Tibial nerve (tissue), 4 donors: ENCODE data around the gene SECISBP2L. TPM values are rescaled to one million over a fixed set of nuclear protein-coding genes. Genes with fewer than 3 reads are reported as not detected.

Experiments
- DNase-seq, 2 donors: peaks; one replicate each; pipeline ENCODE4 v3.0.0-alpha.2; 2019; ENCODE audit warnings: low spot score in 2 of 2
- H3K27ac ChIP-seq, 4 donors: fragments of 200-600 bp; sonication (generic) in 3 of 4; one replicate each; pipeline ENCODE4 v1.5.1; 2017 to 2019; ENCODE audit warnings: mild to moderate bottlenecking in 1 of 4
- H3K27me3 ChIP-seq, 2 donors: fragments of 200-600 bp; sonication (generic) in 1 of 2; one replicate each; pipeline versions ENCODE4 v1.5.1 to v1.6.0; 2017 to 2019
- H3K36me3 ChIP-seq, 3 donors: fragments of 200-600 bp; sonication (generic); one replicate each; pipeline ENCODE4 v1.5.1; 2018 to 2019
- H3K4me1 ChIP-seq, 4 donors: fragments of 200-600 bp; sonication (generic) in 3 of 4; one replicate each; pipeline ENCODE4 v1.5.1; 2017 to 2019
- H3K4me3 ChIP-seq, 4 donors: fragments of 200-600 bp; sonication (generic) in 3 of 4; one replicate each; pipeline ENCODE4 v1.5.1; 2017 to 2019; ENCODE audit warnings: mild to moderate bottlenecking in 1 of 4, moderate library complexity in 1 of 4
- H3K9me3 ChIP-seq, 4 donors: fragments of 200-600 bp; sonication (generic) in 3 of 4; one replicate each; pipeline ENCODE4 v1.5.1; 2017 to 2019
- EP300 ChIP-seq, 2 donors: sonication (generic); formaldehyde crosslinking; IDR thresholded peaks; one replicate each; pipeline ENCODE4 v1.6.1; 2017; ENCODE audit warnings: antibody characterized with exemption in 2 of 2, mild to moderate bottlenecking in 1 of 2
- POLR2A ChIP-seq, 2 donors: fragments of 450-650 bp; IDR thresholded peaks; one replicate each; pipeline ENCODE4 v1.6.1; 2017; ENCODE audit warnings: antibody characterized with exemption in 2 of 2, mild to moderate bottlenecking in 2 of 2, moderate library complexity in 2 of 2
- WGBS, 2 donors: methylation state at CpG; one replicate each; pipeline ENCODE4 v1.1.5; 2018; 5-methylcytosine and 5-hydroxymethylcytosine counted together
- total RNA-seq, 4 donors: library from RNA; depleted of rRNA; stranded (reverse); fragments of >200 nt; gene quantifications; one replicate each; pipeline ENCODE4 v1.1.0, GENCODE V29; 2016
- TF ChIP-seq, protein P1 (sequence below), 5 experiments: fragments of 200-600 bp in 3 of 5; fragments of 450-650 bp in 2 of 5; sonication (generic) in 3 of 5; IDR thresholded peaks; one replicate each; pipeline ENCODE4 v1.5.1; 2016 to 2019; ENCODE audit warnings: antibody characterized with exemption in 5 of 5, mild to moderate bottlenecking in 3 of 5, moderate library complexity in 2 of 5

Gene SECISBP2L
- total RNA-seq, 4 donors from 2014 or later: 178 to 324 (median 283) TPM

DNA sequence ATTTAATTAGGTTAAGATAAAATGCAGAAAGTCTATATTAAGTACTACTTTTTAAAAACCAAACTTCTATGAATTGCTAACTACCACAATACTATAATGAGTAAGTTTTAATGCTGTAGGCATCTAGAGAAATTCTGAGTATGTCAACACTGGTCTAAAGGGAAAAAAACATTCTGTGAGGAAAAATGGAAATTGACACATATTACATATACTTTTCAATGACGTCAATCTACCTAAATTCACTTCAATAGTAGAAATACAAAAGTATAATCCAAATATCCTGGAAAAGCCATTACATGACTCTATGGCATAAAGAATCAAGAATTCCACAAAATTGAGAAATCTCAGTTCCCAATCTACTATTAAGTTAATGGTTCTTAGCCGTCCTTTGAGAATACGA lies 2.2 kb downstream of the SECISBP2L start:
- H3K27me3 ChIP-seq: no peaks in the 10 kb centered on the region
- no peak for DNase-seq
- peak overlapping the region in 3 of 4 donors; percentile 47 to 94 (median 94) for H3K27ac ChIP-seq
- H3K4me3 ChIP-seq: peak overlapping the region; percentile 8 to 97 (median 87)
- TF ChIP-seq POLR2A (IDR thresholded peaks at IDR 0.05) (no peak), EP300 (IDR thresholded peaks at IDR 0.05) (no peak)
- TF ChIP-seq, protein P1, sequence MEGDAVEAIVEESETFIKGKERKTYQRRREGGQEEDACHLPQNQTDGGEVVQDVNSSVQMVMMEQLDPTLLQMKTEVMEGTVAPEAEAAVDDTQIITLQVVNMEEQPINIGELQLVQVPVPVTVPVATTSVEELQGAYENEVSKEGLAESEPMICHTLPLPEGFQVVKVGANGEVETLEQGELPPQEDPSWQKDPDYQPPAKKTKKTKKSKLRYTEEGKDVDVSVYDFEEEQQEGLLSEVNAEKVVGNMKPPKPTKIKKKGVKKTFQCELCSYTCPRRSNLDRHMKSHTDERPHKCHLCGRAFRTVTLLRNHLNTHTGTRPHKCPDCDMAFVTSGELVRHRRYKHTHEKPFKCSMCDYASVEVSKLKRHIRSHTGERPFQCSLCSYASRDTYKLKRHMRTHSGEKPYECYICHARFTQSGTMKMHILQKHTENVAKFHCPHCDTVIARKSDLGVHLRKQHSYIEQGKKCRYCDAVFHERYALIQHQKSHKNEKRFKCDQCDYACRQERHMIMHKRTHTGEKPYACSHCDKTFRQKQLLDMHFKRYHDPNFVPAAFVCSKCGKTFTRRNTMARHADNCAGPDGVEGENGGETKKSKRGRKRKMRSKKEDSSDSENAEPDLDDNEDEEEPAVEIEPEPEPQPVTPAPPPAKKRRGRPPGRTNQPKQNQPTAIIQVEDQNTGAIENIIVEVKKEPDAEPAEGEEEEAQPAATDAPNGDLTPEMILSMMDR (IDR thresholded peaks at IDR 0.05): no peak
- peaks cover 0 to 50% (median 16%) of the 10 kb centered on the region in 4 donors for H3K4me1 ChIP-seq
- WGBS, 2 donors: 31 to 47% methylated on average over 3 of the region's 3 CpGs
- no peaks in the 10 kb centered on the region for H3K9me3 ChIP-seq
- H3K36me3 ChIP-seq: peaks cover 0 to 4% (median 0%) of the 10 kb centered on the region in 3 donors

DNA sequence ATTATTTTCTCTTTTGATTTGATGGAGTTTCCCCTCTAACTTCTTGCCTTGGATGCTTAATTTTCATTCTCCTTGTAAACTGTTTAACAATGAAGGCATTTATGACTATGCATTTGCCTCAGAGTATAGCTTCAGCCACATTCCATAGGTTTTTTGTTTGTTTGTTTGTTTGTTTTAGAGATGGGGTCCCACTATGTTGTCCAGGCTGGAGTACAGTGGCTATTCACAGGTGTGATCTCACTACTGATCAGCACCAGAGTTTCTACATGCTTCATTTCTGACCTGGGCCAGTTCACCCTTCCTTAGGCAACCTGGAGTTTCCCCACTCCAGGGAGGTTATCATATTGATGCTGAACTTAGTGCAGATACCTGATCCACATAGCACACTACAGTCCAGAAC lies 4.1 kb downstream of the SECISBP2L start:
- peaks cover 0 to 7% (median 0%) of the 10 kb centered on the region in 3 donors for H3K36me3 ChIP-seq
- peak overlapping the region in 1 of 4 donors; percentile 86 for H3K4me3 ChIP-seq
- no peaks in the 10 kb centered on the region for H3K9me3 ChIP-seq
- peak overlapping the region in 2 of 4 donors; percentile 27 to 48 for H3K27ac ChIP-seq
- TF ChIP-seq EP300 (IDR thresholded peaks at IDR 0.05): no peak
- TF ChIP-seq, protein P1 (IDR thresholded peaks at IDR 0.05): no peak
- no peak for TF ChIP-seq POLR2A (IDR thresholded peaks at IDR 0.05)
- peaks cover 0 to 68% (median 23%) of the 10 kb centered on the region in 4 donors for H3K4me1 ChIP-seq
- no peaks in the 10 kb centered on the region for H3K27me3 ChIP-seq
- no peak for DNase-seq

DNA sequence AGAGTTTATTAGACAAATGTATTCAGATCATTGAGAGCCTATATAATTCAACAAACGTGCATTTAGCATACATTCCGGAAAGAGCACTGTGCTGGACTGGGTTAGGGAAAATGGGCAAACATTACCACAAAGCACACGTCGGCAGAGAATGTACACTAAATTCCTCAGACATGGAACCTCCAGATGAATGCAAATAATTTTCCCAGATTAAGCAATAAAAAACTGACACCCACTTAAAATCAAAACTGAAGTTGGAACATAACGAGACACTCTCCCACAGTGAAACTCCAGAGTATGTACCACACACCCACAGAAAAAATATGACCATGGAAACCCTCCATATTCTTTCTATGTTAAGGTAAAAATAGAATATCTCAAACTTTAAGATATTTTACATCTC lies 4.8 kb downstream of the SECISBP2L start:
- peaks cover 0 to 69% (median 27%) of the 10 kb centered on the region in 4 donors for H3K4me1 ChIP-seq
- no peaks in the 10 kb centered on the region for H3K9me3 ChIP-seq
- 30 to 54% methylated on average over 5 of the region's 5 CpGs for WGBS, 2 donors
- peak overlapping the region in 2 of 4 donors; percentile 23 to 48 for H3K27ac ChIP-seq
- DNase-seq: no peak
- peak overlapping the region in 3 of 4 donors; percentile 1 to 19 (median 2) for H3K4me3 ChIP-seq
- TF ChIP-seq, protein P1 (IDR thresholded peaks at IDR 0.05): no peak
- peaks cover 0 to 7% (median 0%) of the 10 kb centered on the region in 3 donors for H3K36me3 ChIP-seq
- H3K27me3 ChIP-seq: no peaks in the 10 kb centered on the region

DNA sequence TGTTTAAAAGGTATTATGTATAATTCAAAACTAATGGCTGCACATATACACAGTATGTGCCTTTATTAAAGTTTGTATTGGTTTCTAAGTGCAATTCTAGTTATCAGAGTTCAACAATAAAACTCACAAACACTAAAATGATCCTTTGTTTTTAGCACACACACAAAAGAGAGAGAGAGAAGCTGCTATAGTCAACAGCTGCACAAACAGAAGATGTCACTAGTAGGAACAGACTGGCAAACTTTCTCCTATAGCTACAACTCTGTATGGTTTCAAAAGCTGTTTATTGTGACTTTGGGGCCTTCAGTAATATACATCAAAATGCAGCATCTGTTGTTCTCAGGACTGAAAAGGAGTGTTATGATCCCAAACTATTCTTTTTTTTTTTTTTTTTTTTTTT lies 6.1 kb downstream of the SECISBP2L start:
- Histone ChIP-seq H3K4me1 (peaks cover 0 to 81% (median 27%) of the 10 kb centered on the region in 4 donors), H3K27ac (peak overlapping the region in 2 of 4 donors; percentile 16 to 38), H3K9me3 (no peaks in the 10 kb centered on the region), H3K4me3 (peak overlapping the region in 1 of 4 donors; percentile 11), H3K27me3 (no peaks in the 10 kb centered on the region), H3K36me3 (peaks cover 0 to 18% (median 0%) of the 10 kb centered on the region in 3 donors)
- TF ChIP-seq EP300 (IDR thresholded peaks at IDR 0.05) (no peak), POLR2A (IDR thresholded peaks at IDR 0.05) (no peak)
- TF ChIP-seq, protein P1 (IDR thresholded peaks at IDR 0.05): no peak
- DNase-seq: no peak

DNA sequence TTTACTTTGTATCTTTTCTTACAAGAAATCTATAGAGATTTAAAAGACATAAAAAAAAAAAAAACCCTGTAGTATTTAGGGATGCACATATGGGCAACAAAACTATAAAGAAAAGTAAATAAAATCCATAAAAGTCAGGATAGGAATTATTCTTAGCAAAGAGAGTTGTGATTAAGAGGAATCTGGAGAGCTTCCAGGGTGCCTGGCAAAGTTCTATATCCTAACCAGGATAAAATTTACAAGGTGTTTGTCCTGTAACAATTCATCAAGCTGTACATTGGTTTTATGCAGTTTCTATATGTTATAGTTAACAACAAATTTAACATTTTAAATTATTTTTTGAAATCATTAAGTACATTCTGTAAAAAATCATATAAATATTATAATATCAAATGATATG lies 7.9 kb downstream of the SECISBP2L start:
- H3K27me3 ChIP-seq: no peaks in the 10 kb centered on the region
- peak overlapping the region in 1 of 4 donors; percentile 32 for H3K27ac ChIP-seq
- no peaks in the 10 kb centered on the region for H3K9me3 ChIP-seq
- DNase-seq: no peak
- H3K36me3 ChIP-seq: peaks cover 0 to 25% (median 0%) of the 10 kb centered on the region in 3 donors
- no peak overlapping the region for H3K4me3 ChIP-seq
- TF ChIP-seq, protein P1 (IDR thresholded peaks at IDR 0.05): no peak
- TF ChIP-seq POLR2A (IDR thresholded peaks at IDR 0.05) (no peak), EP300 (IDR thresholded peaks at IDR 0.05) (no peak)
- H3K4me1 ChIP-seq: peaks cover 0 to 76% (median 15%) of the 10 kb centered on the region in 4 donors
